COLO668 (cell line): ENCODE results near the gene TMEM266.

Source experiments
- DNase-seq: peaks from one replicate; lab custom pipeline; 2025; ENCODE audit not compliant: unreplicated experiment; lab: John Stamatoyannopoulos, UW

TMEM266 gene

DNA sequence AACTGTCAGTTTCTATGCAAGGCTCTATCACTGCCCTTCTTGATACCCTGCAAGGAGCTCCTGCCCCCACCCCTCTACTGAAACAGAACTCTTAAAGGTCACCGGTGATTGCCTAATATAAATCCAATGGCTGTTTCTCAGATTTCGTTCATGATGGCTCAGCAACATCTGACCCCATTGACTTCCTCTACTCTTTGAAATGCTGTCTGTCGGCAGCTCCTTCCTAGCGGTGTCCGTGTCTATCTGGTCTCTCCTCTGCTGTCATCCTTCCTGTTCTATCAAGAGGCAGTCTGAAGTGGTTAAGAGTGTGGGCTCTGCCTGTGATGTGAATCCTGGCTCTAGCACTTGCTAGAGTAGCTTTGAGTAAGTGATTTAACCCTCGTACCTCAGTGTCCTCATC, 5.5 kb downstream of the TMEM266 start:
- no peak for DNase-seq

DNA sequence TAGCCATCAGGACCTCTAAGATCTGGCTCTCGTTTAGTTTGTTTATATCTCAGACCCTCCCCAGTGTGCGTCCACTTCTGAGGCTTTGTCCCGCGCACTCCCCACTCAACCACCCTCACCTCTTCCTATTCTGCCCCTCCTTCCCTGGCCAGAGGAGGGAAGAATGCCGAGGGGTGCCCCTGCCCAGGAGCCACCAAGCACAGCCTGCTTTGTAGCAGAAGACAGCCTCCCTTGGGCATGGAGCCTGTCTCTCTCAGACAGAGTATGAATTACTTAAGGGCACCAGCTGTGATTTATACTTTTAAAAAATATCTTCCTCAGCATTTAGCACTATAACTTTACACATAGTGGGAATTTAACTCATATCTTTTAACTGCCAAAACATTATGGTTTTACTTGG, 6.0 kb downstream of the TMEM266 start:
- no peak for DNase-seq

DNA sequence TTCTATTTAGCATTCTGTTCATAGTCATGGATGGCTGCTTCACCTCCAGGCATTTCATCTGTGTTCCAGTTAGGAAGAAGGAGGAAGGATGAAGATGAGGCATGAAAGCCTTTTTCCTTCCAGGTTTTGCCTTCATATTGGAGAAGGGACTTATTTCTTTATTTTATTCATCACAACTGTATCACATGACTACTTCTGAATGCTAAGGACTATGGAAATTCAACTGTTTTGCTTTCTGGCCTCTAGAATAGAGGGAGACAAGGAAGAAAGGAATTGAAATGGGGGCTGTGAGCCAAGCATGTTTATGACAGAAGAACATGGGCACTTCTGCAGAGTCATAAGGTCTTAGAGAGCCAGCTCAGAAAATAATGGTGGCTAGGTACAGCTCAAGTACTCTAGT, 10.4 kb downstream of the TMEM266 start:
- DNase-seq, result no peak

DNA sequence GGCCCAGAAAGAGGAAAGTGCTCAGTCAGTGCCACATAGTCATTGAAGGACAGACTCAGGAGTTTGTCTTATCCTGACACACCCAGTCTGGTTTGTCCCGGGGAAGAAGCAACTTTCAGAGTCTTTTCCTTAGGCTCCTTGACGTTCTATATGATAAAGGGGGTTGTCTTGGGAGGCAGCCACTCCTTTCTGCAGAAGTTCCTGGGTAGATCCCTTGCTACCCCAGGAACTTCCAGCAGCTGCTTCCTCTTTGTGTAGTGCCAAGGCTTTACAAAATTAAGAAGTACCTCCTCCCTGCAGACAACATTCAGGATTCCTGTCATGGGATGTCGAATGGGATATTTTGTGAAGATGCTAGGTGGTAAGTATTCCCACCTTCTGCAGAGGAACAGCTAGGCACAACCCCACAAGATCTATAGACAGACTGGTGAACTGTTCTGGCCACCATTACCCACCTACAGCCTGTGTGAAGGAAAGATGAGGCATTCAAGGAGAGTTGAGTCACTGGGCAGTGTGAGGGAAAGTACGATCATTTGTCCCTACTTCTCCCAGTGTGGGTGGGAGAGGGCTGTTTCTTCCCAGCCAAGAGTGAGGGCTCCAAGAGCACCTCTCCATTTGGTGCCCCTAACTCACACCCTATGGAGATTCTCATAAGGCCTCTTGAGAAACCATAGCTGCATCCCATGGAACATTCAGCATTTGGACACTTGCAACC, 11.3 kb downstream of the TMEM266 start:
- no peak for DNase-seq

DNA sequence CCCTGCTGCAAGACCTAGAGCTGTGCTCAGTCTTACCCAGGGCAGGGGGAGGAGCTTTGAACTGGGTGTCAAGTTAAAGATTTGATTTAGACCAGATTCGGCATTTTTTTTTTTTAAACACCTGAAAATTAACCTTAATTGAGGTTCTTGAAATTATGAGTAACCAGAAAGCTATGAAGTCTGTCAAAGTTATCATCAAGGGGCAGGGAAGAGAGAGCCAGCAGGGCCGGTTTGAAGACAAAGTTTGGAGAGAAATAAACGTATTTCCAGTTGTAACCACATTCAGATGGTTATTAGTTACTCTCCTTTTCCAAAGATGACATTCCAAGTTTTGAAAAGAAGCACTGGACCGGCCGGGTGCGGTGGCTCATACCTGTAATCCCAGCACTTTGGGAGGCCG, 12.0 kb downstream of the TMEM266 start:
- no peak for DNase-seq

DNA sequence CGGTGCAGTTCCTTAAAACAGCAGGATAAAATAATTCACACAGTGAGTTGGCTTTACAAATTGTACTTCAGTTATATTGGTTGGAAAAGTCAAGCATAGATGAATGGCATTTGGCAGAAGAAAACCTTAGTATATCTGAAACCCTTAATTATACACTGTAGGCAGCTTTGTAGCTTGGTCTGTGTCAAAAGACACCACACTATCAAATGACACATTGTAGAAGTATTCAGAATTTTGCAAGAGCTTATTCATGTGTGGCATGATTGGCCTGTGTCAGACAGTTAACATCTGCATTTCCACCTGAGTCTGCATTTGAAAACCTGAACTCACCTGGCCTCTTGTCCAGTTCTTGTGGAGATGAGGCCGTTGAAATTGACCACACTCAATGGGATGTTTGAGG, 13.8 kb downstream of the TMEM266 start:
- DNase-seq, result no peak

DNA sequence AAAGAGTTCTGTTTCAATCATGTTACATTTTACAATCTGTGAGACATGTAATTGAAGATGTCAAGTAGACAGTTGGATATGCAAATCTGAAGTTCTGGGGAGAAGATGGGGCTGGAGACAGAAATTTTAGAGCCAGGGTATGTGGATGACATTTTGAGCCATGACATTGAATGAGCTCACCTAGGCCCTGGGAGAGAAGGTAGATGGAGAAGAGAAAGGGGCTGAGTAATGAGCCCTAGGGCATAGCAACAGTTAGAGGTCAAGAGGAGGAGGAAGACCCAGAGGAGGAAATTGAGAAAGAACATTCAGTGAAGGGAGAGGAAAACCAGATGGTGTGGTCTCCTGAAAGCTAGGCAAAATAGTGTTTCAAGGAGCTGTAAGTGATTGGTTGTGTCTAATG, 15.3 kb downstream of the TMEM266 start:
- DNase-seq, result no peak

DNA sequence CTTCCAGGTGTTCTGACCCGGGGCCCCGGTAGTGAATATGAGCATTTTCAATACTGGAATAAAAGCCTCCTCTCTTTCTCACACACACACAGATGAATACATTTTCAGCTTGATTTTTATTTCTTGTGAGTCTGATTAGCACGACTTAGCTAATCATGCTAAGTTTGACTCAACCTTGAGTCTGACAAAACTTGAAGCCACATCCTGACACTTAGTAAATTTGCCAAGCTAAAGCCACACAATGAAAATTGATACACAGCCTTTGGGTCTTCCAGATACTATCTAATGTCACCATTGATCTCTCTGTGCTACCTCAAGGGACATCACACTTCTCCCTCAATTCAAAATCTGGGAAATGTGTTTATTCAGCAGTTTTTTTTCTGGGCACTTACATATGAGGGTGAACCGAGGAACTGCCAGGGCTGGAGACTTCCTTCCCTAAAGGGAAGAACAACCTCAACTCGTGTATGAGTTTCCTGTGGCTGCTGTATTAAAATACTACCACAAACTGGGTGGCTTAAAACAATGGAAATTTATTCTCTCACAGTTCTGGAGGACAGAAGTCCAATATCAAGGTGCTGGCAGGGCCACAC, 18.6 kb downstream of the TMEM266 start:
- DNase-seq, result no peak

DNA sequence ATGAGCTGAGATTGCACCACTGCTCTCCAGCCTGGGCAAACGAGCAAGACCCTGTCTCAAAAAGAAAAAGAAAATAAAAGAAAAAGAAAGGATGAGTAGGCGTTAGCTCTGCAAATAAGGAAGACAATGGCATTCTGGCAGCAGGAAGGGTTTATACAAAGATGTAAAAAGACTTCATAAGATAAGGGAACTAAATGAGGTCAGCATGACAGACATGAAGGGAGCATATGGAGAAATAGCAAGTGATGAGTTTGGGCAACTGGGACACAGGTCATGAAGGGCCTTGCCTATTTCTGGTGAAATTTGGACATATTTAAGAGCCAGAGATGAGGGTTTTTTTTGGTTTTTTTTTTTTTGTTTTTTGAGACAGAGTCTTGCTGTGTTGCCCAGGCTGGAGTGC, 24.5 kb downstream of the TMEM266 start:
- DNase-seq, result no peak

DNA sequence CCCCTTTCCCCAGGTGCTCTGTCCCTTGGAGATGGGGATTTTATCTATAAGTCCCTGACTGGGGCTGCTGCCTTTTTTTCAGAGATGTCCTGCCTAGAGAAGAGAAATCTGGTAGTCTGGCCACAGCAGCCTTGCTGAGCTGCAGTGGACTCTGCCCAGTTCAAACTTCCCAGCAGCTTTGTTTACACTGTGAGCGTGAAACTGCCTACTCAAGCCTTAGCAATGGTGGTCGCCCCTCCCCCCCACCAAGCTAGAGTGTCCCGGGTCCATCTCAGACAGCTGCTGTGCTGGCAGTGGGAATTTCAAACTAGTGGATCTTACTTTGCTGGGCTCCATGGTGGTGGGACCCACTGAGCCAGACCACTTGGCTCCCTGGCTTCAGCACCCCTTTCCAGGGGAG, 38.9 kb downstream of the TMEM266 start:
- no peak for DNase-seq

DNA sequence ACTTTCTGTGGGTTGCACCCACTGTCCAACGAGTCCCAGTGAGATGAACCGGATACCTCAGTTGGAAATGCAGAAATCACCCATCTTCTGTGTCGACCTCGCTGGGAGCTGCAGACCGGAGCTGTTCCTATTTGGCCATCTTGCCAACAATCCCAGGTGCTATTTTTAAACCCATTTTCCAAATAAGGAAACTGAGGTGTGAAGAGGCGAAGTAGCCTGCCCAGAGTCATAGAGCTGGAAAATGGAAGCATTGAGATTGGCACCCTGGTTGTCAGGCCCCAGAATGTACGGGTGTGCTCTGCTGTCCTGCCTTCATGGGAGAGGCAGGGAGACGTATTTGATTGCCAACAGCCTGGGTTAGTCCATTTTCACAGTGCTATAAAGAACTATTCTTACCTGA, 39.6 kb downstream of the TMEM266 start:
- no peak for DNase-seq

DNA sequence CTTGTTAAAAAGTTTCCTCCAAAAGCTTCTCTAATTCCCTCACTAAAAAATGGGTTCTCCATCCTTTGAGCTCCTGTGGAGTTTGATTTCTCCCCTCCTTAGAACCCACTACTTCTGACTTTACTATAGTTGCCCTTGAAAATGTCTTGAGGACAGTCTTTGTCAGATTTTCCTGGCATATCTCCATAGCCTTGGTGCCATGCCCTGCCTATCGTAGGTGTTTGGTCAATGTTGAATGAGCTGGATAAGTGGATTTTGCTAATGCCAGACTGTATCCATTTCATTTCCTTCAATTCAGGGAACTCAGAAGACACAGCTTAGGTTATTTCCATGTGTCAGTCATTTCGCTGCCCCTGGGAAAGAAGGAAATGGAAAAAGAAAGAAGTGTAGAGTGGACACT, 40.6 kb downstream of the TMEM266 start:
- DNase-seq, result no peak

DNA sequence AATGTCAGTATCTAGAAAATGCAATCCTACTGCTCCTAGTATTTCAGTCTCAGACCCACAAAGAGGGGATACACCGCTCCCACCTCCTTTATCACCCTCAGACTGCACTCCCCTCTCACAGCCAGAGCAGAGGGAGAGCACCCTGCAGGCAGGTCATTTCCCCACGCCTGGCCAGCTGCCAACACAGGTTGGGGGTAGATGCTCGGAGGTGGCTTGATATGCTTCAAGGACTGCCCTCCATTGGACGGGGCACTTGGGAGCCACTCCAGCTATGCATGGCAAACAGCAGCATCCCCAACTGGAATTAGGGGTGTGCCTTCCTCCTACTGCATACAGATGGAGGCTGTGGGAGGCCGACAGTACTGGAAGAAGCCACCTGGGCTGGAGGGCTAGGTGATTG, 41.9 kb downstream of the TMEM266 start:
- DNase-seq, result no peak

DNA sequence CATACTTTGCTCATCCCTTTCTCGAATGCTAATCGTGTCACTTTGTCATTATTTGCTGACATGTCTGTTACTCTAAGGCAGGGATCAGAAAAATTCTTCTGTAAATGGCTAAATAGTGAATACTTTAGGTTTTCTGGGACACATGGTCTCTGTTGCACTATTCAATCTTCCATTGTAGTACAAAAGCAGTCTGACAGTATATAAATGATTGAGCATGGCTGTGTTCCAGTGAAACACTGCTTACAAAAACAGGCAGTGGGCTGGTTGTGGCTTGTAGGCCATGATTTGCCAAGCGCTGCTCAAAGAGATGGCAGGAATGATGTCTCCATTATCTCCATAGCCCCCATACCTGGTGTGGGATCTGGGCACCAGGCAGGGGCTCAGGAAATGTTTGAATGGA, 45.6 kb downstream of the TMEM266 start:
- DNase-seq, result no peak

DNA sequence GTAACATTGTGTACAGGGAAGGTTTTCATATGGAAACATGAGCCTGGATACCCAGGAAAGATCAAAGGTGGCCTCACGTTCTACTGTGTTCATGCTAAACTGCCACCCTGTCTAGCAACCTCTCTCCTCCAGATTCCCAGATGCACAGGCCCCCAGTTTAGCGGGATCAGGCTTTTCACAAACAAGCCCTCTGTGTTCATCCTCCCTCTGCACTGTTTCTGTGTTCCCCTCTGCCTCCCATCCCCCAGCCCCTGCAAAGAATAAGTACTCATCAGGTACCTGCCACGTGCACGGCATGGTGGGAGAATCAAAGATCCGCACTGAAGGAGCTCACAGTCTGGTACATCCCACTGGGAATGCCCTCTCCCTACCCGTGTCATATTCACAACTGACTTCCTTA, 46.1 kb downstream of the TMEM266 start:
- no peak for DNase-seq

DNA sequence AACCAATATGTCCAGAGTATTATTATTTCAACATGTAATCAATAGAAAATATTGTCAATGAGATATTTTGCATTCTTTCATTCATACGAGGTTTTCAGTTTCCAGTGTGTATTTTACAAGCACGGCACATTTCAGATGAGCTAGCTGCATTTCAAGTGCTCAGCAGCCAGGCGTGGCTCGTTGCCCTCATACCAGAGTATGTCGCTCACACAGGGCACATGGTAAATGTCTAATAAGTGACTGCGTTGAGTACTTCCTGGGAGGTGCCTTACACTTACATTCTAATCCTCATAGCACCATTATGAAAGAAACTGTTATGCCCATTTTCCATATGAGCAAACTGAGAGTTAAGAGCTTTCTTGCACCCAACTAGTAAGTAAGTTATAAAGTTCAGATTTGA, 47.4 kb downstream of the TMEM266 start:
- DNase-seq, result no peak

DNA sequence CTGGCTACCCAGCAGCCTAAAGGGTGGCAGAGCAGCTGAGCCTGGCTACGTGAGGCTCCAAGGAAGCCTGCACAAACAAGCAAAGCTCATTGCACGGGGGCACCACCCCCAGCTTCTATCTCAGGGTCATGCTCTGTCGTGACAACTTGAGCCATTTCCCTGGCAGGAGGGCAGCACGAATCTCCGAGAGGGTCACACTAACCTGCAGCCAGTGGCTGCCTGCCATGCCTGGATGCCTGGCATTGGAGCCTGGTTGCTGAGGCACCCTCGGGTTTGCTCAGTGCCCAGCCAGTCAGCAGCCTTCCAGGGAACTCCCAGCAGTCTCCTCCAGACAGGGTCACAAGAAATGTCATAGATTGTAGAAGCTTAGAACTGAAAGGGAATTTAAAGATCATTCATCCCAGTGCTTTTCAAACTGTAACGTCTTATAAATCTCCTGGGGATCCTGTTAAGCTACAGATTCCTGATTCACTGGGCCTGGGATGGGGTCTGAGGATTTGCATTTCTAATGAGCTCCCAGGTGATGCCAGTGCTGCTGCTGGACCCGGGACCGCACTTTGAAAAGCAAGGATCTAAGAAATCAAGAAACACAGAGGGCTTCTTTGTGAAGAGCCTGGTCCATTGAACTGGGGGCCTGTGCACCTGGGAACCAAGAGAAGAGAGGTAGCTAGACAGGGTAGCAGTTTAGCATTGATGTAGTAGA, 48.4 kb downstream of the TMEM266 start:
- no peak for DNase-seq

DNA sequence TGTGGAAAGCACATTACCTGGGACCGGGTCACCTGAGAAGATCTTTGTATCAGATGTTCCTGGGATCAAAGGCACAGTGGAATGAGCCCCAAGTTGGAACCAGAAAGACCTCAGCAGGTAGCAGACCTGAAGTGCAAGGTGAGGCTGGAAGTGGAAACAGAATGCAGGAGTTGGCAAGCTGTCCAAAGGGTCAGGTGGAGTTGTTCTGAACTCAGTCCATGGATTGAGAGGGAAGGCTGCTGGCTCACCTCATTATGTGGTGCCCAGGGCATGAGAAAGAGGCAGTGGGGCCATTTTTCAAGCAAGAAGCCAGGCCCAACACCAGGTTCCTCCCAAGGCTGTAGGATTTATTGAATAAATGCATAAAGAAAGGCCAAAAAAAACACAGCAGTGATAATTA, 49.3 kb downstream of the TMEM266 start:
- DNase-seq, result no peak

DNA sequence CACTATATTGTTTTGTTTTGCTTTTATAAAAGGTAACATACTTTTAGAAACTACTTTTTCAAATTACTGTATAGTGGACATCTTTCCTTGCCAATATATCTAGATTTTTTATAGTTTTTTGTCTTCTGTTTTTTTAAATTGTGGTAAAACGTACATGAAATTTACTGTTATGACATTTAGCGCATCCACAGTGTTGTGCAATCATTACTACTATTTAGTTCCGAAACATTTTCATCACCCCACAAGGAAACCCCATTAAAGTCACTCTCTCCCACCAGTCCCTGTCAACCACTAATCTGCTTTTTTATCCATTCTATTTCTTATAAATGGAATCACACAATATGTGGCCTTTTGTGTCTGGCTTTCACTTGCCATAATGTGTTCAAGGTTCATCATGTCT, 54.8 kb downstream of the TMEM266 start:
- DNase-seq, result no peak

DNA sequence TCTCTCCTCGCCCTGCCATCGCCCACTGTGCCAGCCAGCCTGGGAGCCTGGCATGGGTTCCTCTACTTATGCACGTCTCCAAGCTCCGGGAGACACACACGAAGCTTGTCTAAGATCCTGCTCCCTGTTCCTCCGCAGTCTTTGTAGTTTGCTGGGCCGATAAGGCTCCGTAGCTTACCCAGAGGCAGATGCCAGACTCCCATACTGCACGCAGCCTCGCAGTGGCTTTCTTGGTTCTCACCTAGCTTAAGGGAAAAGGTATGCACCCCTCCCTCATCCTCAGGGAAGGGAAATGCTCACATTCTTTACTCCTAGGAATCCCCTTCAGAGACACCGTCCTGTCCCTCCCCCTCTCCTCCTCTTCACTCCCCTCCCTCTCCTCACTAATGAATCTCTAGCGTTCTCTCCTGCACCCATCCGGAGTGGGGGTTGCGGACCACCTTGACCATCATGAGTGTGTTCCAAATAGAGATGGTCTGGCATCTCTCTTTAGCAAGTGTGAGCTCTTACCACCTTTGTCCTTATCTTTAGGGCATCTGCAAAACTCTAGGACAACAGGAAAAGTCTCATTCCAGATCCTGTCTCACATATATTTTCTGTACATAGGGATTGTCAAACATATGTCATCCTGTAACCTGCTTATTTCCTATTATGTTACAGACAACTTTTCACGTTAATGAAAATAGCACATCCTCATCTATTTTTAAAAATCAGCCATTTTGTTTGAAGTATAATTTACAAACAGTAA, 56.5 kb downstream of the TMEM266 start:
- no peak for DNase-seq

DNA sequence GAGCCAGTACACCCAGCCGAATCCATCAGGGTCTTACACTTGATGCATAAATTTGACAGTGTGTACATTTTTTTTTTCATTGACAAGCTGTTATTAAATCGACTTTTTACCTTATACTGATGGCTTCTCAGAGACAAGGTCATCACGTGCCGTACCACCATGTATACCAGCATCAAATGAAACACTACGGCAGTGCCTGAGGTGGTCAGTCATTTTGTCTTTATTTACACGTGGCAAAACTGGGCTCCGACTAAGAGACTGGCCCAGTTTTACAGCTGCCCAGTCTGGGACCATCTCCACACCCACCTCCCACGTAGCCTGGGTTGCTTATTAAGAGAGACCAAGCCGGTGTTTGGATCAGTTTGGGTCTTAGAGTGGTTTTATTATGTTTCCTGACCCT, 57.4 kb downstream of the TMEM266 start:
- DNase-seq, result no peak

DNA sequence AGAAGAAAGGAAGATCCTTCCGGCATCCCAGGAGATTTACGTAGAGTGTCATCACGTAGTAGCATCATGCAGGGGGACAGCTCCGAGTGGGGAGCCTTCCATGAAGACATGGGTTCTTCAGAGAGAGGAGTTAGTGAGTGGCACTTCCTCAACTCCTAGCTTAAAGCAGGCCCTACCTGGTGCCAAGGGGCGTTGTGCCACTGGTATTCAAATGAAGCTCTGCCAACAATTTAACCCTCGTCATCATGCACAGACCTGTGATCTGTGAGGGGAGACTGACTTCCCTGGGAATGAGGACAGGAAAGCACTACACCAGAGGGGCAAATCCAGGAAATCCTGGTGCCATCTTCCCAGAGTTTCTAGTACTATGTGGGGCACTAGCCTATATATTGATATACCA, 59.0 kb downstream of the TMEM266 start:
- DNase-seq, result no peak
